HG03025 (cell line): ENCODE measurements around the gene DEDD2.

Experiments used
- ATAC-seq: cut with Tn5 transposase; IDR thresholded peaks from one replicate; pipeline ENCODE4 v1.9.1; 2021; ENCODE audit warnings: mild to moderate bottlenecking, moderate library complexity; ENCODE audit not compliant: unreplicated experiment, low FRiP score

DEDD2 gene

GRCh38 chr19:42151782-42152684 is 65.4 kb downstream of the DEDD2 start:
- no peak for ATAC-seq

GRCh38 chr19:42150911-42151361 is 66.5 kb downstream of the DEDD2 start:
- ATAC-seq = no peak

- no peak for ATAC-seq
Measured at GRCh38 chr19:42150364-42150763, 67.1 kb downstream of the DEDD2 start.

GRCh38 chr19:42149447-42150202 is 67.9 kb downstream of the DEDD2 start:
- ATAC-seq = no peak
